GM18867 (cell line): ENCODE results near the gene BACH2.

Experiments used
- ATAC-seq: cut with Tn5 transposase; IDR thresholded peaks from one replicate; pipeline ENCODE4 v1.9.1; 2021; ENCODE audit warnings: mild to moderate bottlenecking, moderate library complexity; ENCODE audit not compliant: unreplicated experiment

The BACH2 gene

GRCh38 chr6:90103056-90103800 lies 193.4 kb downstream of the BACH2 start:
- peak; percentile 78 for ATAC-seq

DNA sequence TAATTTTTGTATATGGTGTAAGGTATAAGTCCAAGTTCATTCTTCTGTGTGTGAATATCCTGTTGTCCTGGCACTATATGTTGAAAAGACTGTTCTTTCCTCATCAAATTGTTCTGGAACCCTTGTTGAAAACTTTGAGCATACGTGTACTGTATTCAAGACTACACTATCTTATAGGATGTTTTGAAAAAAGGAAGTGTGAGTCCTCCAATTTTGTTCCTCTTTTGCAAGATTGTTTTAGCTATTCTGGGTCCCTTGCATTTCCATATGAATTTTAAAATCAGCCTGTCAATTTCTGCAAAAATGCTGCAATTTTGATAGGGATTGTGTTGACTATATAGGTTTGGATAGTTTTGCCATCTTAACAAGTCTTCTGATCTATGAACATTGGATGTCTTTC lies 195.2 kb downstream of the BACH2 start:
- no peak for ATAC-seq

DNA sequence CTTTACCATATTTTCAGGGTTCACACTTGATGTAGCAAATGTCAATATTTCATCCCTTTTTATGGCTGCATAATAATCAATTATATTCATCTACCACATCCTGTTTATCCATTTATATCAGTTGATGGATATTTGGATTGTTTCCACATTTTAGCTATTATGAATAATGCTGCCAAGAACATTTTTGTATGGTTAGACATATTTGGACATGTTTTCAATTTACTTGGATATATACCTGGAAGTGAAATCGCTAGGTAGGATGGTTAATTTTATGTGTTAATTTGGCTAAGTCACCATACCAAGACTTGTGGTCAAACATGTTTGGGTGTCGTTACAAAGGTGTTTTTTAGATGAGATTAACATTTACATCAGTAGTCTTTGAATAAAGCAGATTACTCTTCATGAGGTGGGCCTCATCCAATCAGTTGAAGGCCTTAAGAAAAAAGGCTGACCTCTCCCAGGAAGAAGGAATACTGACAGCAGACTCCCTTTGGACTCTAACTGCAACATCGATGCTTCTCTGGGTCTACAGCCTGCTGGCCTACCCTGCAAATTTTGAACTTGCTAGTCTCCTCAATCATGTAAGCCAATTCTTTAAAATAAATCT lies 196.5 kb downstream of the BACH2 start:
- ATAC-seq, result no peak

- no peak for ATAC-seq
These were observed 198.0 kb downstream of the BACH2 start for GRCh38 chr6:90098627-90099026.

- no peak for ATAC-seq
These were observed 198.6 kb downstream of the BACH2 start for GRCh38 chr6:90098001-90098531.

- ATAC-seq, result no peak
These were observed 199.3 kb downstream of the BACH2 start for GRCh38 chr6:90097356-90097755.

DNA sequence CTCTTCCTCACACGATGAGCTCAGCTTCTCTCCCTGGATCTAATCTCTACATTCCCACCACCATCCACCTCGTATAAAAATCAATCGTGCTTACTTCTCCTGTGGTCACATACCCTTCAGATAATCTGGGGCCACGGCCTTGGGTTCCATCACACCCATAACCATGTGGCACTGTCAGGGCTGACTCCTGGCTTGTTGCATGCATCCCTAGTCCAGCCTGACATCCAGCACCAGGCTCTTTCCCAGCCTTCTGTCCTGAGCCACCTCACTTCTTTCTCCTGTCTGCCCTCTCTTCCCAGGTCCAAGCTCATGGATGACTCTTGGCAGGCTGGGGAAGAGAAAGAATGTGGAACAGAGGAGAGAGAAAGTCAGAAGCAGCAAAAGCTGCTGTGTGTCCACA lies 199.8 kb downstream of the BACH2 start:
- ATAC-seq, result no peak

- ATAC-seq, result no peak
These were observed 200.9 kb downstream of the BACH2 start for GRCh38 chr6:90095788-90096187.

- ATAC-seq, result no peak
These were observed 201.5 kb downstream of the BACH2 start for GRCh38 chr6:90095145-90095544.

DNA sequence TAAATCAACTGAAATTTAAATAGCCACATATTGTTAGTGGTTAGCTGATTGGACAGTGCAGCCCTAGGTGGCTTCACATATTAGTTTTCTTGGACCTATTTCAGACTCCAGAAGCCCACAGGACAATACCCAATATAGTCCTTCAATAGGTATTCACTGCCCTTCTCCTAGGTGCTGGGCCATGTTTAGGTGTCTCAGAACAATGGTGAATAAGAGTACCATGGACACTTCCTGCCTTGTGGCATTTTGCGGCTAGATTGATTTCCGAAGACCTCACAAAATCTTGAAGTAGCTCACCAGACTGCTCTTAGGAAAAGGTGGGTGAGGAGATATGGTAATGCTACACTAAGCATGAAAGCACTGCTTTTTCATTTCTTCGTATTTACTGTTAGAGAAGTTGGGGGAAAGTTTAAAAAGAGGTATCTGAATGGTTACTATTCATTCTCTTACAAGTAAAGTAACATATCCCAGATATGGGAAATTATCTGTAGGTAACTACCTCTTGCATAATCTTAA lies 203.0 kb downstream of the BACH2 start:
- ATAC-seq, result no peak

DNA sequence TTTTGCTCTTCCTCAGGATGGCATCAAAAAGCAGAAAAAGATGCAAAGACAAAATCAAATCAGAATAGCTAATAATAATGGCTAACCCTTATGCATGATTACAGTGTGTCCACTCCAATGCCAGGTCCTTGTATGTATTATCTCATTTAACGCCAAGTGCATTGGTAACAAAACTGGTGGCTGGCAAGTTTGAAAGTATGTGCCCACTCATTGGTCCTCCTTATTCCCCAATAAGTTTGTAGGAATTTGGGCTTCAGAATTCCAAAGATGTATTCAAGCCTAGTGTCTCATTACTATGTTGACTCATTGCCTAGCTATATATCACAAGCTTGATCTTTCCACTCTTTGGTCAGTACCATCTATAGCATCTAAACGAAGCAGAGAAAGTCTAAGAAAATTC lies 205.8 kb downstream of the BACH2 start:
- no peak for ATAC-seq

DNA sequence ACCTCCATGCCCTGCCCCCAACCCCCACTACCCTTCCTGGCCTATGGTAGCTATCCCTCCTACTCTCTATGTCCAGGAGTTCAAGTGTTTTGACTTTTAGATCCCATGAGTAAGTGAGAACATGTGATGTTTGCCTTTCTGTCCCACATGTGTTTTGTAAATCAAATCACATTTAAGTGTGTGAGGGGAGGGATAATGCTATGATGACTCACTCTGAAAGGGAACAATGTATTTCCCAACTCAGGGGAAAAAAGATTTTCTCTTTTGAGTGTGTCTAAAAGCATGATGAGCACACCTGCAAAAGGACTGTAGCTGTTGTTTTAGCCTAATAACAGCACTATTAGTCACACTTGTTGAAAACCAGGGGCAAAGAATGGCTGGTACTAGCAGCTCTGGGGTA lies 208.6 kb downstream of the BACH2 start:
- no peak for ATAC-seq

GRCh38 chr6:90087106-90087833 lies 209.4 kb downstream of the BACH2 start:
- no peak for ATAC-seq

DNA sequence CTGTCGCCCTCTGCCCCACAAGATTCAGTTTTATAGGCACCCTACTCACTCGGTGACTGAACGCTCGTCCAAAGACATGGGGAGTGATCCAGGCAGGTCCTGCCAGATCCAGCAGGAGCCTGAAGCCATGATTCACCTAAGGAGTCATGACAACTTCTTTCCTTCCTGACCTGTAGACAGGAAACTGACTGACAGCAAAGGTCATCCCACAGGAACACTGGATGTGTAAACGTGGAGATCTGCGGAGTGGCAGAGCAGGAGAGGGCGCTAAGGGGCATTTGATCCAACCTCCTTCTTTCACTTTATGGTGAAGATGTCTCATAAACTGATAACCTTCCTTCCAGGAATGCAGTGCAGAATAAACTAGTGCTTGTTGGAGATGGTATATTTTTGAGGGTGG lies 210.1 kb downstream of the BACH2 start:
- ATAC-seq, result no peak

DNA sequence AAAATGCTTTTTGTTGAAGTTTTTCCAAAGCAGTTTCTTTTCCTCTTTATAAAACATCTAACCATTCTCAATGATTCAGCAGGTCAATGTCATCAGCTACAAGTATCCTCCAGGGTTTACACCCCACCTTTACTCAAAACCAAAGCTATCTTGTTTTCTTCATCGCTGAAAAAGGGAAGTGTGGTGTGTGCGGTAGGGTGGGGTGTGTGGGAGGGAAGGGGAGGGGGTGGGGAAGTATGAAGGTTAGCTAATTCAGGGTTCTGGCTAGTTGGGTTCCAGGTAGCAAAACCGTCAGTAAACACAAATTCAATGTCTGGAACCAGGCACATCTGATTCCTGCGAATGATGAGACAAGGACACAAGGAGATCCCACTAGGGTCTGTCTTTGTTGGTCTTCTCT lies 212.8 kb downstream of the BACH2 start:
- ATAC-seq, result peak; percentile 65

DNA sequence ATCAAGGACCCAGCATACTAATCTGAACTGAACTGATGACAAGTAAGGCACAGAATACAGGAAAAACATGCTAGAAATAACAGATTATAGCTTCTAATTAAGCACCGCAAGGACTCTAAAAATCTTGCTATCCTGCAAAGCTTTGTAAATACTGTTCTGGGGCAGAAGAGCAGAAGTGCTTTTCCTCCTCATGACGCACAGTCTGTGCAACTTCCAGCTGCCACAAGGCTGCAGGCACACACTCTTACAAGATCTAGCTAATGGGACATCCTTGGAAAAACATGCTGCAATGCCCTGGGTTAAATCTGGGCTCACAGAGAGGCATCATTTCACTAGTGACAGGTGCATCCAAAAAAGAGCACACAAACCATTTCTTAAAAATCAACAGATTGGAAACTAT lies 213.8 kb downstream of the BACH2 start:
- ATAC-seq, result no peak

DNA sequence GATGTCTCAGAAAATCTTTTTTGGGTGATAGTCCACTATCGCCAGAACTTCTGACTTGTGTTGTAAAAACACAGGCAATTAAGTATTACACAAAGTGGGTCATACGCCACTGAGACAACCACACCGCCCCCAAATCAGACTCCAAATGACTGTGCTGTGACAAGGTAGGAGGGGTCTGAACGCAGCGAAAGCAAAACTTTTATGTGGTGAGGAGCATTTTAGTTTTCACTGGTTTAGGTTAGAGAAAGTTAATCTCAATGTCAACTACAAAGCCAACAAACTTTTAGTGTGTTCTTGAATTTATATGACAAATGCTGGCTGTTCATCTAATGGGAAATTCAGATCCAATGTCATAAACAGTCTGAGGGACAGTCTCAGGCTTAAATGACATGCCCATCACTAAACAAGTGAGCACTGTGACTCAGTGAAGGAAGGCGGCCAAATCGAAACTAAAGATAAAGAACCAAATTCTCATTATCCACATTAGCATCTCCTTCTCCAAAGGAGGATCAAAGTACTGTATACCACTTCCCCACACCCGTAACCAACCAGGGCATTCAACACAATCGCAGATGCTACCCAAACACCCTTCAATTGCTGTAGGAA lies 215.7 kb downstream of the BACH2 start:
- peak; percentile 83 for ATAC-seq

DNA sequence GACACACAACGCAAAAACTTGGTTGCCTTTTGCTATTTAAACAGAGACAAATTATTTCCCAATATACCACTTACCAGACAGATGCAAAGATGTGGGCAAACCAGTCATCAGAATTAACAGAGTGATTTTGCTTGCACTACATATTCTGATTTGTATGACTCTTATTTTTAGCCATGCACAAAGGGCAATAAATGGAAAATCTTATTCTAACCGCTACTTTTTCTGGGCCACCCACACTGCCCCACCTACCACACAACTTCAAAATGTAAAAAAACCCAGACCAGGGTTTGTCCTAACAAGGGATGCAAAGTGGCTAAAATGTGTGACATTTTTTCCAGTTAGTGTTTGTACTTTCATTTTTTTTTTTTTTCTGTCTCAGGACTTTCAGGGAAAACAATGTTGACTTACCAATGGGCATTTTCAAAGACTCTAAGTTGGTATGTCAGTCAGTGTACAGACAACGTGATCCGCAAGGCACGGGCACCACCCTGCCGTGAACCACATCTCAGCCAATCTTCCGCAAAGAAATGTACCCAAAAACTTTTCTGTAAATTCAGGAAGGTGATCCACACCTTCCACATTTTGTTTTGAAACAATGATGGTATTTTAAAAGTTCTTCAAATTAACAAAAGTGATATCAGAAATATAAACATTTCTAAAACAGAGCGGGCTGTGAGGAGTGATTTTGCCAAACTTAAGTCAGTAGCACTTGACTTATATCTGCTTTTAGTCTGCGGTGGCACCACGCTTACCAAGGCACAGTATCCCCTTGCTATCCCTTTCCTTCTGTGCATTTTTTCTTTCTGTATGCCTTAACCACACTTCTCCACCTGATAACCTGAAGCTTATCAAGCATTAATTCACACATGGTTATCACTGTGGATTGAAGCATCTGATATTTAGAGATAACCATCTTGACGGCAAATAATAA lies 216.8 kb downstream of the BACH2 start:
- no peak for ATAC-seq

DNA sequence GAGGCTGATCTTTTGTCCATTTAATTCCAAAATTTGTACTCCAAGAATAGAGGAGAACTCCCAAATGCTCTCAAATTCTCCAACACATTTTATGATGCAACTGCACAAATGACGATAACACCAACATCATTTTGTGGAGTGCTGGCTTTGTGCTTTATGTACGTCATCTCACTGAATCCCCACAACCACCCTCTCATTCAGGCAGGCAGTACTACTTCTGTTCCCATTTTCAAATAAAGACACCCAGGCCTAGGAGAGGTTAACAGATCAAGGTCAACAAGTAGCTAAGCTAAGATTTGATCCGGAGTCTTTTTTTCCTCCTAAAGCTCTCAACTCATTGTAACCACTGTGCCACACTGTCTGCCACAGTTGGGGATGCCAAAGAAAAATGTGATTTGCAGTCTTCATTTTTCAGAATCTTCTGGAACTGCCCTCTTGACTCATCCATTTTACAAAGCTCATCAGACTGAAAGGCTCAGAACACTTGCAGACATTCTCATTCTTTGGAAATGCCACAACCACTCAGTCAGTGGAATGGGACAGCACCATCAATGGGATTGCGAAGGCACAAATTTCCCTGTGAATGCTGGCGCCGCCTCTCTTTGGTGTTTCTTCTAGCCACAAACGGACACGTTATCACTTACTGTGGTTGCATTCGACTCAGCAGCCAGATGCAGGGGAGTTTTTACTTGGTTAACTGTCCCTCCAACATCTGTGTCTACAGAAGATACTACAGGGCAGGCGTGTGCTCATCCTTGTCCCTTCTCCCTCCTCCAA lies 217.9 kb downstream of the BACH2 start:
- ATAC-seq, result no peak
